ENCODE measurements around the gene MED27.

Gene MED27

GRCh38 chr9:131823701-131824146 is 255.9 kb downstream of the MED27 start:
- TF ChIP-seq, protein P1, sequence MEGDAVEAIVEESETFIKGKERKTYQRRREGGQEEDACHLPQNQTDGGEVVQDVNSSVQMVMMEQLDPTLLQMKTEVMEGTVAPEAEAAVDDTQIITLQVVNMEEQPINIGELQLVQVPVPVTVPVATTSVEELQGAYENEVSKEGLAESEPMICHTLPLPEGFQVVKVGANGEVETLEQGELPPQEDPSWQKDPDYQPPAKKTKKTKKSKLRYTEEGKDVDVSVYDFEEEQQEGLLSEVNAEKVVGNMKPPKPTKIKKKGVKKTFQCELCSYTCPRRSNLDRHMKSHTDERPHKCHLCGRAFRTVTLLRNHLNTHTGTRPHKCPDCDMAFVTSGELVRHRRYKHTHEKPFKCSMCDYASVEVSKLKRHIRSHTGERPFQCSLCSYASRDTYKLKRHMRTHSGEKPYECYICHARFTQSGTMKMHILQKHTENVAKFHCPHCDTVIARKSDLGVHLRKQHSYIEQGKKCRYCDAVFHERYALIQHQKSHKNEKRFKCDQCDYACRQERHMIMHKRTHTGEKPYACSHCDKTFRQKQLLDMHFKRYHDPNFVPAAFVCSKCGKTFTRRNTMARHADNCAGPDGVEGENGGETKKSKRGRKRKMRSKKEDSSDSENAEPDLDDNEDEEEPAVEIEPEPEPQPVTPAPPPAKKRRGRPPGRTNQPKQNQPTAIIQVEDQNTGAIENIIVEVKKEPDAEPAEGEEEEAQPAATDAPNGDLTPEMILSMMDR (IDR thresholded peaks at IDR 0.05; ENCODE audit: low read length, missing control alignments): no peak
- H3K4me3 ChIP-seq (replicated peaks; ENCODE audit: low read depth, low read length): no peak overlapping the region
- no peak for DNase-seq (ENCODE audit: low read depth)

GRCh38 chr9:131818089-131818488 is 261.6 kb downstream of the MED27 start:
- H3K4me3 ChIP-seq (replicated peaks; ENCODE audit: low read depth, low read length): no peak overlapping the region
- TF ChIP-seq, protein P1 (IDR thresholded peaks at IDR 0.05; ENCODE audit: low read length, missing control alignments): no peak
- no peak for DNase-seq (ENCODE audit: low read depth)

GRCh38 chr9:131817627-131818026 is 262.0 kb downstream of the MED27 start:
- TF ChIP-seq, protein P1 (IDR thresholded peaks at IDR 0.05; ENCODE audit: low read length, missing control alignments): no peak
- DNase-seq (ENCODE audit: low read depth): no peak
- no peak overlapping the region for H3K4me3 ChIP-seq (replicated peaks; ENCODE audit: low read depth, low read length)

- no peak for DNase-seq (ENCODE audit: low read depth)
- H3K4me3 ChIP-seq (replicated peaks; ENCODE audit: low read depth, low read length): no peak overlapping the region
- TF ChIP-seq, protein P1 (IDR thresholded peaks at IDR 0.05; ENCODE audit: low read length, missing control alignments): no peak
These were observed 262.6 kb downstream of the MED27 start for GRCh38 chr9:131817073-131817472.

GRCh38 chr9:131815970-131816873 is 263.4 kb downstream of the MED27 start:
- DNase-seq (ENCODE audit: low read depth): no peak
- TF ChIP-seq, protein P1 (IDR thresholded peaks at IDR 0.05; ENCODE audit: low read length, missing control alignments): no peak
- no peak overlapping the region for H3K4me3 ChIP-seq (replicated peaks; ENCODE audit: low read depth, low read length)

- DNase-seq (ENCODE audit: low read depth): no peak
- H3K4me3 ChIP-seq (replicated peaks; ENCODE audit: low read depth, low read length): no peak overlapping the region
- TF ChIP-seq, protein P1 (IDR thresholded peaks at IDR 0.05; ENCODE audit: low read length, missing control alignments): no peak
These were observed 265.0 kb downstream of the MED27 start for GRCh38 chr9:131814707-131815106.

All from fibroblast of pulmonary artery (primary cell).